ENCODE results near the gene WDR45.
A peak's percentile ranks its signal among the peaks of the same experiment; 100 is the strongest.
"Not testable (repeated sequence)": the region's sequence is repeated elsewhere in the genome, so short reads cannot be mapped to it uniquely, and the experiment has no call there.

The WDR45 gene

GRCh38 chrX:49079489-49080428 lies at the start of gene WDR45:
Gene WDR45 (minus strand): TSS chrX:49079887. CDS start chrX:49078095, 1,792 bp downstream.
- no peak for DNase-seq

- DNase-seq, result no peak
Measured at GRCh38 chrX:49129427-49129826, 49.7 kb upstream of the WDR45 start.

GRCh38 chrX:49127742-49128258 lies 48.1 kb upstream of the WDR45 start:
- not testable (repeated sequence) for DNase-seq

GRCh38 chrX:49122499-49122898 lies 42.8 kb upstream of the WDR45 start:
- no peak for DNase-seq

- no peak for DNase-seq
Measured at GRCh38 chrX:49120091-49120490, 40.4 kb upstream of the WDR45 start.

- DNase-seq, result no peak
Measured at GRCh38 chrX:49117581-49117980, 37.9 kb upstream of the WDR45 start.

- no peak for DNase-seq
Measured at GRCh38 chrX:49116716-49117115, 37.0 kb upstream of the WDR45 start.

GRCh38 chrX:49116076-49116475 lies 36.4 kb upstream of the WDR45 start:
- no peak for DNase-seq

- DNase-seq, result no peak
Measured at GRCh38 chrX:49111791-49112190, 32.1 kb upstream of the WDR45 start.

GRCh38 chrX:49110417-49110816 lies 30.7 kb upstream of the WDR45 start:
- DNase-seq, result no peak

- DNase-seq, result no peak
Measured at GRCh38 chrX:49108641-49109040, 29.0 kb upstream of the WDR45 start.

GRCh38 chrX:49106930-49107329 lies 27.2 kb upstream of the WDR45 start:
- DNase-seq, result no peak

GRCh38 chrX:49106296-49106695 lies 26.6 kb upstream of the WDR45 start:
- no peak for DNase-seq

- no peak for DNase-seq
Measured at GRCh38 chrX:49103637-49104036, 23.9 kb upstream of the WDR45 start.

GRCh38 chrX:49102190-49102589 lies 22.5 kb upstream of the WDR45 start:
- DNase-seq, result no peak

- no peak for DNase-seq
Measured at GRCh38 chrX:49101629-49101984, 21.9 kb upstream of the WDR45 start.

GRCh38 chrX:49100704-49101628 lies 21.3 kb upstream of the WDR45 start:
- DNase-seq, result peak; percentile 80

GRCh38 chrX:49096419-49096818 lies 16.7 kb upstream of the WDR45 start:
- no peak for DNase-seq

GRCh38 chrX:49089553-49089952 lies 9.9 kb upstream of the WDR45 start:
- DNase-seq, result no peak

- DNase-seq, result no peak
Measured at GRCh38 chrX:49082271-49082871, 2.7 kb upstream of the WDR45 start.

GRCh38 chrX:49077941-49078340 lies 1.7 kb downstream of the WDR45 start:
- no peak for DNase-seq

GRCh38 chrX:49075347-49075746 lies 4.3 kb downstream of the WDR45 start:
- no peak for DNase-seq
